Trophoblast cell (in vitro differentiated cells and primary cell): ENCODE measurements around the gene ABO.
"Not testable (repeated sequence)": the region's sequence is repeated elsewhere in the genome, so short reads cannot be mapped to it uniquely, and the experiment has no call there.

Experiments
- DNase-seq, 2 donors: peaks; one replicate each; pipeline ENCODE4 v3.0.0-alpha.2; 2016
- H2AFZ ChIP-seq: 2 replicates; pipeline ENCODE4 v1.6.1; 2013; ENCODE audit warnings: low read length, moderate library complexity, mild to moderate bottlenecking; ENCODE audit not compliant: insufficient read depth, poor library complexity
- H2AK5ac ChIP-seq: 2 replicates; pipeline ENCODE4 v1.6.1; 2013; ENCODE audit warnings: mild to moderate bottlenecking, low read length
- H2BK120ac ChIP-seq: 2 replicates; pipeline ENCODE4 v1.6.1; 2013; ENCODE audit warnings: low read length, mild to moderate bottlenecking, moderate library complexity; ENCODE audit not compliant: insufficient read depth, poor library complexity
- H2BK12ac ChIP-seq: 2 replicates; pipeline ENCODE4 v1.6.1; 2013; ENCODE audit warnings: mild to moderate bottlenecking, low read length, moderate library complexity
- H2BK5ac ChIP-seq: 2 replicates; pipeline ENCODE4 v1.6.1; 2013; ENCODE audit warnings: low read length, low read depth, moderate library complexity, mild to moderate bottlenecking; ENCODE audit not compliant: poor library complexity
- H3K14ac ChIP-seq: 2 replicates; pipeline ENCODE4 v1.6.1; 2013; ENCODE audit warnings: mild to moderate bottlenecking, low read length
- H3K18ac ChIP-seq: 2 replicates; pipeline ENCODE4 v1.6.1; 2013; ENCODE audit warnings: mild to moderate bottlenecking, low read length
- H3K23ac ChIP-seq: 2 replicates; pipeline ENCODE4 v1.6.1; 2013; ENCODE audit warnings: low read length
- H3K27ac ChIP-seq: 2 replicates; pipeline ENCODE4 v1.5.1; 2013; ENCODE audit warnings: low read depth, mild to moderate bottlenecking, inconsistent platforms, low read length, moderate library complexity
- H3K27me3 ChIP-seq: 2 replicates; pipeline ENCODE4 v1.6.1; 2013; ENCODE audit warnings: inconsistent platforms, mild to moderate bottlenecking, low read length, moderate library complexity; ENCODE audit not compliant: insufficient read depth
- H3K36me3 ChIP-seq, 2 experiments: 1 replicate in 1 of 2; 2 replicates in 1 of 2; pipeline ENCODE4 v1.6.1; 2013; ENCODE audit warnings: low read length in 2 of 2, mild to moderate bottlenecking in 2 of 2, moderate library complexity in 1 of 2; ENCODE audit not compliant: insufficient read depth in 2 of 2, control insufficient read depth in 1 of 2
- H3K4ac ChIP-seq: 2 replicates; pipeline ENCODE4 v1.6.1; 2013; ENCODE audit warnings: low read depth, mild to moderate bottlenecking, low read length, moderate library complexity
- H3K4me1 ChIP-seq, 2 experiments: 1 replicate in 1 of 2; 2 replicates in 1 of 2; pipeline ENCODE4 v1.6.1; 2013; ENCODE audit warnings: low read length in 2 of 2, mild to moderate bottlenecking in 2 of 2, moderate library complexity in 1 of 2; ENCODE audit not compliant: insufficient read depth in 2 of 2, control insufficient read depth in 1 of 2
- H3K4me2 ChIP-seq: 2 replicates; pipeline ENCODE4 v1.6.1; 2013; ENCODE audit warnings: inconsistent platforms, mild to moderate bottlenecking, low read length, moderate library complexity
- H3K4me3 ChIP-seq: 2 replicates; pipeline ENCODE4 v1.5.1; 2013; ENCODE audit warnings: mild to moderate bottlenecking, low read depth, low read length, inconsistent platforms
- H3K79me1 ChIP-seq: one replicate; pipeline ENCODE4 v1.6.1; 2013; ENCODE audit warnings: low read length
- H3K79me2 ChIP-seq: 2 replicates; pipeline ENCODE4 v1.6.1; 2013; ENCODE audit warnings: low read length, mild to moderate bottlenecking; ENCODE audit not compliant: control insufficient read depth, insufficient read depth, poor library complexity
- H3K9ac ChIP-seq: 2 replicates; pipeline ENCODE4 v1.6.1; 2013; ENCODE audit warnings: mild to moderate bottlenecking, low read length
- H3K9me3 ChIP-seq: 2 replicates; pipeline ENCODE4 v1.6.1; 2013; ENCODE audit warnings: low read depth, mild to moderate bottlenecking, control low read depth, inconsistent platforms, low read length; ENCODE audit not compliant: insufficient read depth
- H4K12ac ChIP-seq: 2 replicates; pipeline ENCODE4 v1.6.1; 2013; ENCODE audit warnings: low read depth, mild to moderate bottlenecking, low read length, moderate library complexity
- H4K8ac ChIP-seq: 2 replicates; pipeline ENCODE4 v1.6.1; 2013; ENCODE audit warnings: low read depth, mild to moderate bottlenecking, low read length, moderate library complexity
- H4K91ac ChIP-seq: one replicate; pipeline ENCODE4 v1.6.1; 2013; ENCODE audit warnings: low read depth, mild to moderate bottlenecking, low read length, moderate library complexity
- WGBS: extraction: QIAGEN DNeasy Blood & Tissue Kit; methylation state at CpG from one replicate; pipeline ENCODE4 v1.1.7; 2013; ENCODE audit warnings: missing lambda C conversion rate; ENCODE audit not compliant: insufficient read length, insufficient coverage; ENCODE audit errors: extremely low coverage; 5-methylcytosine and 5-hydroxymethylcytosine counted together

The ABO gene

DNA sequence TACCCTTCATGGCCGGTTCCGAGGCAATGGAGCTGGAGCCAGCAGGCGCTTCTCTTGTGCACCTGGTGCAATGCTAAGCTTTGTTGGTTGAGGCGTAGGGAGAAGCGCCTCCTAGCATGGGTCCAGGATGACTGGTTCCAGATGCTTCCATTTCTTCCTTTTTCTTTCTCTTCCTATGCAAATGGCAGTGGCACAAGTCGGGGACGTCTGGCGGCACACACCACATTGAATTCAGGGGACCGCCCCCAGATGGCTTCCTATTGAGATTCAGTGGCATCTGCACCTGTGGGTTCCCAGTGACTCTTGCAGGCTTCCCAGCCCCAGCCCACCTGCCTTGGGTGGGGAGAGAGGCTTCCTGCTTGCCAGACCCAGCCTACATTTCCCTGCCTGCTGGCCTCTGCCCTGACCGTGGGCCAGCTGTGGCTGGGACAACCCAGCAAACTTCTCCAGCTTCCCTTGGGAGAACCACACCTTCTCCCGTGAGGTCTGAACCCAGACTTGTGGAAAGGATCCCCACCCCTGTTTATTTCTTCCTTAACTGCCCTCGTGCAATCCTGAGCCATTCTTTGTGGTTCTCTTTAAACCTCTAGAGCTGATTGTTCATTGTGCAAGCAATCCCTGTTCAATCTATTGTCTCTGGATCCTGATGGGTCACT is 57.5 kb downstream of the ABO start:
- H3K79me2 ChIP-seq, H3K27ac ChIP-seq, H3K9me3 ChIP-seq, H3K4me3 ChIP-seq, DNase-seq, H3K36me3 ChIP-seq, H3K18ac ChIP-seq, H3K23ac ChIP-seq, H3K4me1 ChIP-seq, H2AFZ ChIP-seq, H3K4me2 ChIP-seq, H2BK120ac ChIP-seq, H4K12ac ChIP-seq, H2BK12ac ChIP-seq, H3K27me3 ChIP-seq, H3K4ac ChIP-seq, H2BK5ac ChIP-seq, H4K91ac ChIP-seq, H3K14ac ChIP-seq, H3K79me1 ChIP-seq, H4K8ac ChIP-seq, H2AK5ac ChIP-seq, H3K9ac ChIP-seq: not testable (repeated sequence)
- no CpG with 5 or more reads among the region's 12 CpGs for WGBS

DNA sequence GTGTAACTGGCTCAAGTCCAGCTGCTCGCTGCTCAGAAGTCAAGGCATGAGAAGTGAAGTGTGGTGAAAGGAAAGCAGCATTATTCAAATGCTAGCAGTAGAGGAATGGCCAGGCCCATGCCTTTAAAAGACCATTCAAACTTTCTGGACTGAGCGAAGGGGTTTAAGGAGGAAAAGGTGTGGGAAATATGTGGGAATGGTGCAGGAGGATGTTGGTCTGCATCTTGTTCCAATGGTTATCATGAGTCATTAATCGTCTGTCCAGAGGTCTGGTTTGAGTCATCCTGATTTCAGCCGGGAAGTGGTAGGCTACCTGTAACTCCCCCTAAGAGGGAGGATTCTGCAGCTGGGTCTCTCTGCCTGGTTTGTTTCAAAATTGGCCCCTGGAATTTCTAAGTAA is 60.7 kb downstream of the ABO start:
- not testable (repeated sequence) for H2BK5ac ChIP-seq, H3K23ac ChIP-seq, H3K36me3 ChIP-seq, H2AK5ac ChIP-seq, H4K8ac ChIP-seq, H3K4ac ChIP-seq, H3K27me3 ChIP-seq, H3K79me1 ChIP-seq, H2BK120ac ChIP-seq, H3K4me2 ChIP-seq, H3K4me3 ChIP-seq, H4K12ac ChIP-seq, H2BK12ac ChIP-seq, H3K14ac ChIP-seq, DNase-seq, H3K9me3 ChIP-seq, H3K9ac ChIP-seq, H2AFZ ChIP-seq, H3K18ac ChIP-seq, H3K79me2 ChIP-seq, H4K91ac ChIP-seq
- WGBS: no CpG with 5 or more reads among the region's 4 CpGs
- peak overlapping the region; percentile 61 for H3K27ac ChIP-seq
- peaks cover 9 to 18% of the 10 kb centered on the region in 2 experiments for H3K4me1 ChIP-seq

DNA sequence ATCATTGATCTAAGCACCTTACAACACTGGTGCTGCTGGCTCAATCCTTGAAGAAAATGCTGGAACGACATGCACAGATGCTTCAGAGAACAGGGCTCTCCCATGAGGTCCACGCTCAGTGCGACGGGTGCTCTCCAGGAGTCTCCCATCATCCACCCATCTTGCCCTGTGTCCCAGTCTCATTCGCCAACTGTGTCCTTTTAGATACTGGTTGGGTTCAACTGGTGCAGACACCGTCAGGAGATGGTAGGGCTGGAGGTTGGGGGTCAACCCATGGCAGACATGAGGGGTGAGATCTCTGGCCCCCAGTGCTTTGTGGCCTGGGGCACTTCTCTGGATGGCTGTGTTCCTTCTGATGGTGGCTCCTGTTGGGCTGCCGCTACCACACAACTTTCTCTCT is 64.4 kb downstream of the ABO start:
- H3K18ac ChIP-seq: no peak overlapping the region
- H2AK5ac ChIP-seq: no peak overlapping the region
- no peak overlapping the region for H3K4me2 ChIP-seq
- peaks cover 6 to 13% of the 10 kb centered on the region in 2 experiments for H3K4me1 ChIP-seq
- no peaks in the 10 kb centered on the region for H3K27me3 ChIP-seq
- no peak overlapping the region for H4K12ac ChIP-seq
- peak overlapping the region; percentile 18 for H3K14ac ChIP-seq
- H4K91ac ChIP-seq: peak overlapping the region; percentile 20
- no peak overlapping the region for H3K4me3 ChIP-seq
- no peaks in the 10 kb centered on the region for H3K36me3 ChIP-seq
- H3K27ac ChIP-seq: no peak overlapping the region
- H3K23ac ChIP-seq: no peak overlapping the region
- no peak overlapping the region for H3K9ac ChIP-seq
- H3K79me2 ChIP-seq: no peaks in the 10 kb centered on the region
- no CpG with 5 or more reads among the region's 7 CpGs for WGBS
- no peaks in the 10 kb centered on the region for H3K79me1 ChIP-seq
- peaks cover 3% of the 10 kb centered on the region for H3K9me3 ChIP-seq
- DNase-seq: no peak
- H2BK5ac ChIP-seq: no peak overlapping the region
- H2BK12ac ChIP-seq: peak overlapping the region; percentile 47
- no peak overlapping the region for H2BK120ac ChIP-seq
- H4K8ac ChIP-seq: no peak overlapping the region
- no peak overlapping the region for H3K4ac ChIP-seq
- no peak overlapping the region for H2AFZ ChIP-seq

GRCh38 chr9:133210202-133210532 is 64.8 kb downstream of the ABO start:
- Histone ChIP-seq H3K4me2 (no peak overlapping the region), H3K14ac (no peak overlapping the region), H4K12ac (no peak overlapping the region), H3K27me3 (no peaks in the 10 kb centered on the region), H3K18ac (no peak overlapping the region), H3K27ac (no peak overlapping the region), H2BK12ac (no peak overlapping the region), H3K9me3 (peaks cover 3% of the 10 kb centered on the region), H4K8ac (no peak overlapping the region), H2AK5ac (no peak overlapping the region), H4K91ac (no peak overlapping the region), H3K23ac (no peak overlapping the region), H2BK5ac (no peak overlapping the region), H3K36me3 (no peaks in the 10 kb centered on the region), H3K4me1 (peaks cover 6 to 12% of the 10 kb centered on the region in 2 experiments), H2AFZ (no peak overlapping the region), H2BK120ac (no peak overlapping the region), H3K79me1 (no peaks in the 10 kb centered on the region), H3K79me2 (no peaks in the 10 kb centered on the region), H3K9ac (no peak overlapping the region), H3K4ac (no peak overlapping the region), H3K4me3 (no peak overlapping the region)
- no CpG with 5 or more reads among the region's 7 CpGs for WGBS
- DNase-seq: no peak
